GM06990 (cell line): ENCODE results near the gene STK17A.

Experiments used
- DNase-seq: peaks from one replicate; pipeline ENCODE4 v3.0.0-alpha.2; 2011; ENCODE audit not compliant: insufficient read length; ENCODE audit errors: extremely low read depth
- H3K27me3 ChIP-seq: replicated peaks from 2 replicates; pipeline ENCODE4 v1.6.0; 2011; ENCODE audit warnings: low read length; ENCODE audit not compliant: control insufficient read depth, insufficient read depth
- H3K36me3 ChIP-seq: 2 replicates; pipeline ENCODE4 v1.5.1; 2011; ENCODE audit warnings: low read length; ENCODE audit not compliant: control insufficient read depth, insufficient read depth
- H3K4me3 ChIP-seq: replicated peaks from 2 replicates; pipeline ENCODE4 v1.5.1; 2011; ENCODE audit warnings: low read depth, mild to moderate bottlenecking, control low read depth, low read length
- TF ChIP-seq, protein P1 (sequence below): IDR thresholded peaks from 2 replicates; pipeline ENCODE4 v1.5.1; 2011; ENCODE audit warnings: low read length, control low read depth, mild to moderate bottlenecking, inconsistent platforms; ENCODE audit not compliant: insufficient read depth, poor library complexity, severe bottlenecking

The STK17A gene

DNA sequence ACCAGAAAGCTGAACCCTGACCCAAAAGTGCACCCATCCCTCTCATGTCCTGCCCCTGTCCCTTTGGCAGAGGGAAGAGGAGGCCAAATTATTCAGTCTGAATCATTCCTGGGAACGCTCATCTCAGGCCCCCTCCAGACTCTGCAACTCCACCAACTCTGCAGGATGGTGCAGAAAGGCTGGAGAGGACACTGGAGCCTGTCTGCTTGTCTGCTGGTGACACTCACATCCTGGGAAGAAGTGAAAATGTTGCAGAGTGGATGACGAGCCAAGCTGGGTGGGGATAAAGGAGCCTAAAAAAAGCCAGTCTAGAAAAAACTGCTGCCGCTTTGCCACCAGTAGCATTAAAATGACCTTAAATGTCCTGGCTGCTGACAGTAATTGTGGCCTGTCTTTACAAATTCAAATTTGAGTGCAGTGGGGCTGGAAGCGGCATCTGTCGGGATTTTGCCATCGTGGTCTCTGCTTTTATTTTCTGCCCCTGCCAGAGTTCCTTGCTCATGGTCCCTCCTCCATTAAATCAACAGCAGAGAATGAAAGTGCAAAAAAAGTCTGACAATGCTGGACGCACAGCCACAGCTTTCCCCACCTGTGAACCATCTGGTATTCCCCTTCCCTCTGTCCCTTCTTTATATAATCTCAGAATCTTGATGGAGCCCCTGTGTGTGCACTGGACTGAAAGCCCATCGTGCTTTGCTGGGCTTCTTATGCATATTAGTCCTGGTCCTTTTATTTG, 63.9 kb downstream of the STK17A start:
- Histone ChIP-seq H3K36me3 (peaks cover 5% of the 10 kb centered on the region), H3K4me3 (peak overlapping the region; percentile 36), H3K27me3 (no peaks in the 10 kb centered on the region)
- TF ChIP-seq, protein P1, sequence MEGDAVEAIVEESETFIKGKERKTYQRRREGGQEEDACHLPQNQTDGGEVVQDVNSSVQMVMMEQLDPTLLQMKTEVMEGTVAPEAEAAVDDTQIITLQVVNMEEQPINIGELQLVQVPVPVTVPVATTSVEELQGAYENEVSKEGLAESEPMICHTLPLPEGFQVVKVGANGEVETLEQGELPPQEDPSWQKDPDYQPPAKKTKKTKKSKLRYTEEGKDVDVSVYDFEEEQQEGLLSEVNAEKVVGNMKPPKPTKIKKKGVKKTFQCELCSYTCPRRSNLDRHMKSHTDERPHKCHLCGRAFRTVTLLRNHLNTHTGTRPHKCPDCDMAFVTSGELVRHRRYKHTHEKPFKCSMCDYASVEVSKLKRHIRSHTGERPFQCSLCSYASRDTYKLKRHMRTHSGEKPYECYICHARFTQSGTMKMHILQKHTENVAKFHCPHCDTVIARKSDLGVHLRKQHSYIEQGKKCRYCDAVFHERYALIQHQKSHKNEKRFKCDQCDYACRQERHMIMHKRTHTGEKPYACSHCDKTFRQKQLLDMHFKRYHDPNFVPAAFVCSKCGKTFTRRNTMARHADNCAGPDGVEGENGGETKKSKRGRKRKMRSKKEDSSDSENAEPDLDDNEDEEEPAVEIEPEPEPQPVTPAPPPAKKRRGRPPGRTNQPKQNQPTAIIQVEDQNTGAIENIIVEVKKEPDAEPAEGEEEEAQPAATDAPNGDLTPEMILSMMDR = no peak
- DNase-seq = no peak

DNA sequence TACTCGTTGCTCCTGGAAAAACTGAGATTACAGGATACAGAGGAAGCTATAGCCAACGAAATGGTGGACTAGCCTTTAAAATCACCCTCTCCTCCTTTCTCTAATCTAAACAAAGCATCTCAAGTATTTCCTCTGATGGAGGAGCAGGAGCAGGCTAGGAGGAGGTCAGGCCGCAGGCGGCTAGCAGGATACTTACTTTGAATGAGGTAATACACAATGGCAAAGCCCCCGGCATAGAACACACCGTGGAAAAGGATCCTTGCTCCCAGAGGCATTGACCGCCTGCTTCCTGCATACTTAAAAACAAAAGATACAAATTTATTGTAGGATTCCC, 64.4 kb downstream of the STK17A start:
- TF ChIP-seq, protein P1 = no peak
- H3K36me3 ChIP-seq = peaks cover 5% of the 10 kb centered on the region
- no peak for DNase-seq
- peak overlapping the region; percentile 18; the same call in 1 of the 2 replicates for H3K4me3 ChIP-seq
- no peaks in the 10 kb centered on the region for H3K27me3 ChIP-seq

DNA sequence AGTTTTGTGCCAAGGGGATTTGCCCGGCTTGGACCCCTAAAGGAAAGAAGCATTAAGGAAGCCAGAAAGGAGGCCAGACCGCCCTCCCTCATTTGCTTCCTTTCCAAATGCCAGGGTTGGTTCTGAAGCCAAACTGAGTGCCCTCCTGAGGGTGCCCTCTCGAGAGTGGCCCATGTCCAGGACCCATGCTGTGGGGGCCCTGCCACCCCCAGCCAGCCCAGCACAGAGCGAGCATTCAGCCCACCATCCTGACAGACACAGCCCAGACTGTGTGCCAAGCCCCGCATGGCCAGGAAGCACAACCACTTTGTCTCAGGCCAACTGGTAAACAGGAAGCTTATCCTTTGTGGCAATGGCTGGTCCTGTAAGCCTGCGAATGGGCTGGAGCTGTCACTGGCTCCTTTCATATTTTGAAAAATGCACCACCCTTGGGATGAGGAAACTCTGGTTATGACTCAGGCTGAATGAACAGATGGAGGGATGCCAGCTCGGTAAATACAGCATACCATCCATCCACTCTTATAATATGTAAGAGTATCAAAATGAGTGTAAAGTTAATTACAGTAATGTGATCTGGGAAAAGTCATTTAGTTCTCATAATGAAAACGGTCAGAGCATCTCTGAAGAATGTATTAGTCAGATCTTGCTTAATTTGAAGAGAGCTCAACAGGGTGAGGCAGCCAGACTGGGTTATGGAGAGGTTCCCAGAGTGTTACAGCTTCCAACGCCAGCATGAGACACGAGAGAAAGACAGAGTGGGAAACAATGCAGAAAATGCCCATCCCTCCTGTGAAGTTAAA, 65.0 kb downstream of the STK17A start:
- peak overlapping the region; percentile 25 for H3K4me3 ChIP-seq
- TF ChIP-seq, protein P1 = no peak
- H3K27me3 ChIP-seq = no peaks in the 10 kb centered on the region
- peaks cover 4% of the 10 kb centered on the region for H3K36me3 ChIP-seq
- peak; percentile 74 for DNase-seq

DNA sequence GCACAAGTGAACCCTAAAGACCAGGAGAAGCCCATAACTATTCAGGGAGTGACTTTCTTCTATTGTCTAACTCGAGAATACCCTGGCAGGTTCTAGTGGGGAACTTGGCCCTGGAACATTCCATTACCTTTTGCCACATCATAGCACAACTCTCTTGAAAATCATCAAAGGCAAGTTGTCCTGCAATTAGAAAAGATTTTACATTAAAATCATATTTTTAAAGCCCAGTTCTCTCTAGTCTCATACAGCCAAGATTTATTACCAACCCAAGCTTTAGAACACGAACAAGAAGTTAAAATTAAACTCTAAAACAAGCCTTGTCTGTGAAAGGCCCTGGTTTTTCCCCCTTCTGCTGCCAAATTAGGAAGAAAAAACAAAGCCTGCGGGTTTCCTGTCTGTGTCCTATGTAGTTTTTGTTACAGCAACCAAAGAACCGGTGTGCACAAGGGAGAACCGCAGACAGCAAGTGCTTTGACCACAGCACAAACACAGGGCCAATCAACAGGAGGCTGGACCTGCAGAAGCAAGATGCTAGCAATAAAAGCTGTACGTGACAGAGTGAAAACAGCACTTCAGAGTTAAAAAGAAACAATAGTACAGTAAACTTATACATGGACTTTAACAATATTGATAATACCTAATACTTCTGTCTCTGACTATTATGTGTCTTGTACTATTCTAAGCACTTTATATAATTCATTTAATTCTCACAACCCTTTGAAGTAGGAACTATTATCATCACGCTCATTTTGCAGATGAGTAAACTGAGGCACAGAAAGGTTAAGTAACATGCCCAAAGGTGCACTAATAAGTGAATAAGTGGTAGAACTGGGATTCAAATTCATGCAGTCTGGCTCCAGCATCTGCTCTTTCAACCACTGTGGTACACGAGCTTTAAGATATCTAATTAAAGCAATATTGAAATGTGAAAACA, 65.8 kb downstream of the STK17A start:
- peak overlapping the region; percentile 40 for H3K4me3 ChIP-seq
- TF ChIP-seq, protein P1 = no peak
- H3K36me3 ChIP-seq = peaks cover 2% of the 10 kb centered on the region; the same call in 1 of the 2 replicates
- H3K27me3 ChIP-seq = no peaks in the 10 kb centered on the region
- DNase-seq = peak; percentile 84

DNA sequence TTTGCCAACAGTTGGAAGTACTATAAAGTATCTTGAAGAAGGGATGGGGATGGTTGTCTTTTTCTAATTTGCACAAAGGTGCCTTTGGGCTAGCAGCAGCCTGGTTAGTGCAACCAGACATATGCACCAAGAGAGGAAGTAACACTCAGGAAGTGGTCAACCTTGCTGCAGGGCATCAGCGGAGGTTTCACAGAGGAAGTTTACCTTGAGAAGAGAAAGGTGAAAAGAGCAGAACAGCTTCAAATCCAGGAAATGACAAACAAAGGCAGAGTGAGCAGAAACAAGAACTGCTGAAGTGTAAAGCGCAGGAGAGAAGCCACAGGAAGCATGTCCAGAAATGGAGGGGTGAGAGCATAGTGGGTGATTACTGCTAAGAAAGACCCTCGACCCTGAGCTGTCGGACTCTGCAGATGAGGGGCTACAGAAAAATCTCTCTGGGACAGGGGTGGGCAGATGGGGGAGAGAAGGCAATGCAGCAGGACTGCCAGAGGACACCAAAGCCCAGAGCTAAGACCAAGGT, 66.9 kb downstream of the STK17A start:
- no peaks in the 10 kb centered on the region; the same call in 1 of the 2 replicates for H3K36me3 ChIP-seq
- peak; percentile 85 for DNase-seq
- H3K4me3 ChIP-seq = peak overlapping the region; percentile 46
- no peaks in the 10 kb centered on the region for H3K27me3 ChIP-seq
- TF ChIP-seq, protein P1 = no peak
